MM.1S (cell line): Measurements from ENCODE around the gene MRPL43.

Experiments
- DNase-seq: peaks from one replicate; pipeline ENCODE4 v3.0.0-alpha.2; 2015
- H2AFZ ChIP-seq: fragments of 300-600 bp; sonication (generic); 2 replicates; pipeline ENCODE4 v1.6.0; 2016; ENCODE audit warnings: antibody characterized with exemption, low read length
- H3F3A ChIP-seq: fragments of 300-600 bp; sonication (generic); 2 replicates; pipeline ENCODE4 v1.6.1; 2016; ENCODE audit warnings: mild to moderate bottlenecking, antibody characterized with exemption, low read length, moderate library complexity, mixed read lengths; ENCODE audit not compliant: insufficient read depth
- H3K27ac ChIP-seq: fragments of 300-600 bp; sonication (generic); 2 replicates; pipeline ENCODE4 v1.5.1; 2016; ENCODE audit warnings: mild to moderate bottlenecking, low read length
- H3K27me3 ChIP-seq: fragments of 300-600 bp; sonication (generic); replicated peaks from 2 replicates; pipeline ENCODE4 v1.6.0; 2016; ENCODE audit warnings: low read length; ENCODE audit not compliant: insufficient read depth
- H3K36me3 ChIP-seq: fragments of 300-600 bp; sonication (generic); replicated peaks from 2 replicates; pipeline ENCODE4 v1.6.1; 2016; ENCODE audit warnings: mild to moderate bottlenecking, low read length, mixed read lengths; ENCODE audit not compliant: insufficient read depth
- H3K4me1 ChIP-seq: fragments of 300-600 bp; sonication (generic); 2 replicates; pipeline ENCODE4 v1.6.1; 2016; ENCODE audit warnings: low read length, mixed read lengths
- H3K4me2 ChIP-seq: fragments of 300-600 bp; sonication (generic); 2 replicates; pipeline ENCODE4 v1.6.0; 2016; ENCODE audit warnings: low read depth, low read length
- H3K4me3 ChIP-seq: fragments of 300-600 bp; sonication (generic); 2 replicates; pipeline ENCODE4 v1.5.1; 2016; ENCODE audit warnings: low read length, mixed read lengths
- H3K79me2 ChIP-seq: fragments of 300-600 bp; sonication (generic); 2 replicates; pipeline ENCODE4 v1.6.1; 2016; ENCODE audit warnings: mixed run types, low read length, mixed read lengths
- H3K9ac ChIP-seq: fragments of 300-600 bp; sonication (generic); 2 replicates; pipeline ENCODE4 v1.6.1; 2016; ENCODE audit warnings: low read length, mixed read lengths
- H3K9me2 ChIP-seq: fragments of 300-600 bp; sonication (generic); replicated peaks from 2 replicates; pipeline ENCODE4 v1.6.1; 2016; ENCODE audit warnings: mild to moderate bottlenecking, low read length, mixed read lengths; ENCODE audit not compliant: insufficient read depth
- H3K9me3 ChIP-seq: fragments of 300-600 bp; sonication (generic); replicated peaks from 2 replicates; pipeline ENCODE4 v1.6.1; 2016; ENCODE audit warnings: mild to moderate bottlenecking, low read length, mixed read lengths; ENCODE audit not compliant: insufficient read depth
- H4K20me1 ChIP-seq: fragments of 300-600 bp; sonication (generic); 2 replicates; pipeline ENCODE4 v1.6.1; 2016; ENCODE audit warnings: mild to moderate bottlenecking, low read length, moderate library complexity, mixed read lengths; ENCODE audit not compliant: insufficient read depth
- CTCF ChIP-seq: fragments of 300-600 bp; sonication (generic); IDR thresholded peaks from 2 replicates; pipeline ENCODE4 v1.5.1; 2016; ENCODE audit warnings: antibody characterized with exemption, low read length, mixed read lengths
- EZH2 ChIP-seq: fragments of 300-600 bp; sonication (generic); optimal IDR thresholded peaks from 2 replicates; pipeline ENCODE3; 2017; ENCODE audit warnings: low read depth, mild to moderate bottlenecking, antibody characterized with exemption, low read length, mixed read lengths
- EZH2phosphoT487 ChIP-seq: fragments of 300-600 bp; sonication (generic); IDR thresholded peaks from 2 replicates; pipeline ENCODE4 v1.6.1; 2018; ENCODE audit warnings: antibody characterized with exemption, low read length

Gene MRPL43

DNA sequence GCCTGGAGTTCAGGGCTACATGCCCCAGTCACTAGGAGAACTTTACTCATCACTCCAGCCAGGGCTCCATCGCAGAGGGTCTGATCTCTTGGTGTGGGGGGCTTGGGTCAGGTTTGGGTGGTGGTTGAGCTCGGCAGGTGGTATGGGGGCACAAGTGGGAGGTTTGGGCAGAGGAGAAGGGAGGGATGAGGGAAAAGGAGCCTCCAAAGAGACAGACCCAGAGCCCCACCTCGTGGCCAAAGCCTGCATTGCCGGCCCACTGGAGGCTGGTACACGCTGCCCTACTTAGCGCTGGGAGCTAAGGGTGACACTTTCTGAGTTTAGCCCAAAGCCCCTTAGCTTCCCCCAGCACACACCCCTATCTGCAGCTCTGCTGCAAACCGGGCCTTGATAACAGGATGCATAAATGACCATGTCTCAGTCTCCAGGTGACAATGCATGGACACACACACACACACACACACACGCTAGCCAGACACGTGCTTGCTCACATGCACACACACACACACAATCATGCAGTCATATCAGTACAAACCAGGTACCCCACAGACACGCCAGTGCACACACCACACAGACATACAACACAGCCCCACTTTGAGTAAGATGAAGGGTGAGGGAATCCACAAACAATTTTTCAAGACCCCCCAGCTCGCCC is 27.1 kb upstream of the MRPL43 start:
- no peak overlapping the region for H3K27ac ChIP-seq
- no peak overlapping the region for H2AFZ ChIP-seq
- H3F3A ChIP-seq: no peaks in the 10 kb centered on the region
- no peaks in the 10 kb centered on the region for H3K79me2 ChIP-seq
- no peak overlapping the region for H3K4me3 ChIP-seq
- TF ChIP-seq EZH2: no peak
- TF ChIP-seq CTCF: peak; percentile 89
- H3K9ac ChIP-seq: no peak overlapping the region
- peak; percentile 62 for DNase-seq
- H3K27me3 ChIP-seq: peaks cover 36% of the 10 kb centered on the region
- peaks cover 9% of the 10 kb centered on the region; the same call in 1 of the 2 replicates for H3K4me1 ChIP-seq
- H3K4me2 ChIP-seq: peak overlapping the region; percentile 3; the same call in 1 of the 2 replicates
- no peaks in the 10 kb centered on the region for H4K20me1 ChIP-seq
- H3K9me2 ChIP-seq: no peaks in the 10 kb centered on the region
- H3K9me3 ChIP-seq: no peaks in the 10 kb centered on the region
- no peaks in the 10 kb centered on the region for H3K36me3 ChIP-seq

- Histone ChIP-seq H3K9ac (no peak overlapping the region), H3K36me3 (no peaks in the 10 kb centered on the region), H3K9me3 (no peaks in the 10 kb centered on the region), H3K4me1 (peaks cover 9% of the 10 kb centered on the region; the same call in 1 of the 2 replicates), H3K4me3 (no peak overlapping the region), H3F3A (no peaks in the 10 kb centered on the region), H3K79me2 (no peaks in the 10 kb centered on the region), H3K9me2 (no peaks in the 10 kb centered on the region), H3K27me3 (peaks cover 31% of the 10 kb centered on the region), H4K20me1 (no peaks in the 10 kb centered on the region), H3K4me2 (peak overlapping the region; percentile 54; the same call in 1 of the 2 replicates), H3K27ac (no peak overlapping the region), H2AFZ (peak overlapping the region; percentile 38; the same call in 1 of the 2 replicates)
- no peak for DNase-seq
- TF ChIP-seq EZH2phosphoT487 (no peak), EZH2 (no peak), CTCF (no peak)
Observed at GRCh38 chr10:101013365-101013825, 26.1 kb upstream of the MRPL43 start.

DNA sequence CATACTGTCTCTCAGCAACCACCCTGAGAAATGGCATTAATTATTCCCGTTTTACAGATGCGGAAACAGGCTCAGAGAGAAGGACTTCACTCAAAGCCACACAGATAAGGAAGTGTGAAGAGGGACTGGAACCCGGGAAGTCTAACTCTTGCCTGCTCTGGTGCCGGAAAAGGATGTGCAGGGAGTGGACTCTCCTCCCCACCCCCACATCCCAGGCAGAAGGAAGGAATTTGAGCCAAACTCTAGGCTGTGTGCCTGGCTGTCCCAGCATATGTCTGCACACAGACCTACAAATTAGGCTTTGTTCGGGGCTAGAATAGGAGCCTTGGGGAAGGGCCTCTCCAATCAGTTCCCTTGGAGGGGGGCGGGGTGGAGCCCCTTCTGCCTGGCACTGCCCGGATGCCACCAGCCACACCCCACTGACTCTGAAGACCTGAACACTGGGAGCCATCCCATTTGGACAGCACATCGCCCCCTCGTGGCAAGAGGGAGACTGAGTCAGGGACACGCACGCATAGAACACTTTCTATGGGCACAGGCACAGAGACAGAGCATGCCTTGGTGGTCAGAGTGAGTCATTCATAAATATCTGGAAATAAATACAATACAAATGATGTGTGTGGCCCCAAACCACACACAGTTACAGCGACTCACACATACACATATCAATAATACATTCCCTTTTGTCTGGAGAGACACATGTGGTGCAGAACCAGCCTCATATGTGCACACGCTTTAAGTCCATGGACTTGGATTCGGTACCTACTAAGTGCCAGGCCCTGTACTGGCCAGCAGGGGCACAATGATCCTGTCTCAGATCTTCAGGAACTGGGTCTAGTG is 25.4 kb upstream of the MRPL43 start:
- peaks cover 9% of the 10 kb centered on the region; the same call in 1 of the 2 replicates for H3K4me1 ChIP-seq
- DNase-seq: peak; percentile 87
- H2AFZ ChIP-seq: peak overlapping the region; percentile 38; the same call in 1 of the 2 replicates

More for the DNA sequence above, 25.4 kb upstream of the MRPL43 start:
- Histone ChIP-seq H3K27ac (no peak overlapping the region), H3K9me3 (no peaks in the 10 kb centered on the region), H3K4me2 (peak overlapping the region; percentile 54; the same call in 1 of the 2 replicates), H3F3A (no peaks in the 10 kb centered on the region), H3K4me3 (no peak overlapping the region), H3K36me3 (no peaks in the 10 kb centered on the region), H3K9me2 (no peaks in the 10 kb centered on the region), H4K20me1 (no peaks in the 10 kb centered on the region), H3K79me2 (no peaks in the 10 kb centered on the region), H3K27me3 (peaks cover 25% of the 10 kb centered on the region), H3K9ac (no peak overlapping the region)
- TF ChIP-seq EZH2phosphoT487: no peak
- TF ChIP-seq CTCF: peak; percentile 95
- no peak for TF ChIP-seq EZH2
